Thyroid gland (tissue), 4 donors: ENCODE measurements around the gene SCYL1. TPM values are rescaled to one million over a fixed set of nuclear protein-coding genes. Genes with fewer than 3 reads are reported as not detected.
"Not testable (repeated sequence)": the region's sequence is repeated elsewhere in the genome, so short reads cannot be mapped to it uniquely, and the experiment has no call there.

Source experiments
- DNase-seq, 2 donors: peaks; one replicate each; pipeline ENCODE4 v3.0.0-alpha.2; 2019
- H3K27ac ChIP-seq, 3 donors: fragments of 200-600 bp; sonication (generic); 1 replicate in 2 of 3; 2 replicates in 1 of 3; pipeline ENCODE4 v1.5.1; 2016 to 2019; ENCODE audit warnings: mild to moderate bottlenecking in 1 of 3, moderate library complexity in 1 of 3
- H3K27me3 ChIP-seq: fragments of 200-600 bp; sonication (generic); one replicate; pipeline ENCODE4 v1.5.1; 2019
- H3K36me3 ChIP-seq, 2 donors: fragments of 200-600 bp; sonication (generic); one replicate each; pipeline ENCODE4 v1.5.1; 2016 to 2019
- H3K4me1 ChIP-seq, 2 donors: fragments of 200-600 bp; sonication (generic); one replicate each; pipeline ENCODE4 v1.5.1; 2017 to 2019
- H3K4me3 ChIP-seq, 3 donors: fragments of 200-600 bp; sonication (generic); replicated peaks in 1 of 3; 1 replicate in 2 of 3; 2 replicates in 1 of 3; pipeline ENCODE4 v1.5.1; 2016; ENCODE audit warnings: mild to moderate bottlenecking in 1 of 3
- H3K9me3 ChIP-seq: fragments of 200-600 bp; sonication (generic); one replicate; pipeline ENCODE4 v1.5.1; 2017
- POLR2A ChIP-seq, 2 donors: fragments of 450-650 bp; IDR thresholded peaks; one replicate each; pipeline ENCODE4 v1.6.1; 2017; ENCODE audit warnings: antibody characterized with exemption in 2 of 2, mild to moderate bottlenecking in 2 of 2, moderate library complexity in 1 of 2
- WGBS, 2 donors: methylation state at CpG; one replicate each; pipeline ENCODE4 v1.1.5; 2017; 5-methylcytosine and 5-hydroxymethylcytosine counted together
- intact Hi-C: fragments of 100-400 bp; cut with DNase I; formaldehyde crosslinking; loops from one replicate; pipeline ENCODE4 v1.15.1; 2023
- total RNA-seq, 4 donors: library from RNA; depleted of rRNA; stranded (reverse); fragments of >200 nt; gene quantifications; one replicate each; pipeline ENCODE4 v1.2.3, GENCODE V29; 2016
- TF ChIP-seq, protein P1 (sequence below), 6 experiments: fragments of 200-600 bp in 3 of 6; fragments of 450-650 bp in 3 of 6; sonication (generic) in 3 of 6; IDR thresholded peaks; one replicate each; pipeline ENCODE4 v1.5.1; 2016 to 2019; ENCODE audit warnings: antibody characterized with exemption in 6 of 6, mild to moderate bottlenecking in 2 of 6, inconsistent platforms in 1 of 6, moderate library complexity in 1 of 6

SCYL1 gene
- total RNA-seq, 4 donors from 2014 or later: 99.8 to 122 (median 116) TPM

DNA sequence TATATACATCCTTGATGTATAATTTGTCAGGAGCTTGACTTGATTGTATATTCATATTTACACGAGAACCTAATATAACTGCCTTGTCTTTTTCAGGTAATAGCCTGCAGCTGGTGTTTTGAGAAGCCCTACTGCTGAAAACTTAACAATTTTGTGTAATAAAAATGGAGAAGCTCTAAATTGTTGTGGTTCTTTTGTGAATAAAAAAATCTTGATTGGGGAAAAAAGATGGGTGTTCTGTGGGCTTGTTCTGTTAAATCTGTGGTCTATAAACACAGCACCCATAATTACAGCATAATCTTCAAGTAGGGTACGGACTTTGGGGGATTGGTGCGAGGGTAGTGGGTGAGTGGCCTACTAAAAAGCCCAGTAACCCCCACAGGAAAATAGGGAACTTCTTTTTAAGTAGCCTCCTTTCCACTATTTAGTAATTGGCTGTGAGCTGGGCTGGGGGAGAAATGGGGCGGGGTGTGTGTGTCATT is 18.6 kb upstream of the SCYL1 start:
- H3K36me3 ChIP-seq: peaks cover 52 to 53% of the 10 kb centered on the region in 2 donors
- TF ChIP-seq, protein P1, sequence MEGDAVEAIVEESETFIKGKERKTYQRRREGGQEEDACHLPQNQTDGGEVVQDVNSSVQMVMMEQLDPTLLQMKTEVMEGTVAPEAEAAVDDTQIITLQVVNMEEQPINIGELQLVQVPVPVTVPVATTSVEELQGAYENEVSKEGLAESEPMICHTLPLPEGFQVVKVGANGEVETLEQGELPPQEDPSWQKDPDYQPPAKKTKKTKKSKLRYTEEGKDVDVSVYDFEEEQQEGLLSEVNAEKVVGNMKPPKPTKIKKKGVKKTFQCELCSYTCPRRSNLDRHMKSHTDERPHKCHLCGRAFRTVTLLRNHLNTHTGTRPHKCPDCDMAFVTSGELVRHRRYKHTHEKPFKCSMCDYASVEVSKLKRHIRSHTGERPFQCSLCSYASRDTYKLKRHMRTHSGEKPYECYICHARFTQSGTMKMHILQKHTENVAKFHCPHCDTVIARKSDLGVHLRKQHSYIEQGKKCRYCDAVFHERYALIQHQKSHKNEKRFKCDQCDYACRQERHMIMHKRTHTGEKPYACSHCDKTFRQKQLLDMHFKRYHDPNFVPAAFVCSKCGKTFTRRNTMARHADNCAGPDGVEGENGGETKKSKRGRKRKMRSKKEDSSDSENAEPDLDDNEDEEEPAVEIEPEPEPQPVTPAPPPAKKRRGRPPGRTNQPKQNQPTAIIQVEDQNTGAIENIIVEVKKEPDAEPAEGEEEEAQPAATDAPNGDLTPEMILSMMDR (IDR thresholded peaks at IDR 0.05): no peak
- peak in 1 of 2 donors; percentile 26 for TF ChIP-seq POLR2A (IDR thresholded peaks at IDR 0.05)
- H3K4me3 ChIP-seq: peak overlapping the region in 2 of 3 donors; percentile 76 to 82
- no peak for DNase-seq
- intact Hi-C loops: no loop called here
- no peaks in the 10 kb centered on the region for H3K27me3 ChIP-seq
- H3K27ac ChIP-seq: peak overlapping the region; percentile 99 to 100 (median 100)
- WGBS, 2 donors: 19 to 25% methylated on average over 4 of the region's 4 CpGs
- peaks cover 19 to 27% of the 10 kb centered on the region in 2 donors for H3K4me1 ChIP-seq
- no peaks in the 10 kb centered on the region for H3K9me3 ChIP-seq

DNA sequence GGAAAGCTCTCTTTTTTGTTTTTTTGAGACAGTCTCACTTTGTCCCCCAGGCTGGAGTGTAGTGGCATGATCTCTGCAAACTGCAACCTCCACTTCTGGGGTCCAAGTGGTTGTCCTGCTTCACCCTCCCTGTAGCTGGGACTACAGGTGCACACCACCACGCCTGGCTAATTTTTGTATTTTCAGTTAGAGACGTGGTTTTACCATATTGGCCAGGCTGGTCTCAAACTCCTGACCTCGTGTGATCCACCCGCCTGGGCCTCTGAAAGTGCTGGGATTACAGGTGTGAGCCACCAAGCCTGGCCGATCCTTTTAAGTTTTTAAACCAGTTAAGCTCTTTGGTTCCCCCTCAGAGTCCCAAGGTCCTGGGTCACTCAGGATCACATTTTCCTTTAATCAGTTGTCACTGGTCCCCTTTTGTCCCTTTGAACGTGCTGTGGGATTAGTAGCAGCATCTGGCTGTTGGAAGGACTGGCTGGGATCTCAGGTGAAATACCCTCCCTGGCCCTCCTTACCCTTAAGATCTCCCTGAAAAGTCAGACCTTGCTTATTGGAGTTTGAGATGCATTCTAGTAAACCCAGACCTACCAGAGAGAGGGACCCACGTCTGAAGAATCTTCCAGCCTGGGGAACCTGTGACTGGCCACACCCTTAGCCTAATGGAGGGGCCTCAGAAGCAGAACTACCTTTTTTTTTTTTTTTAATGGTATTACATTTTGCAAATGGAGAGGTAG is 17.9 kb upstream of the SCYL1 start:
- peak; percentile 75 to 81 for DNase-seq
- 11 to 12% methylated on average over 7 of the region's 7 CpGs for WGBS, 2 donors
- peaks cover 19 to 27% of the 10 kb centered on the region in 2 donors for H3K4me1 ChIP-seq

DNA sequence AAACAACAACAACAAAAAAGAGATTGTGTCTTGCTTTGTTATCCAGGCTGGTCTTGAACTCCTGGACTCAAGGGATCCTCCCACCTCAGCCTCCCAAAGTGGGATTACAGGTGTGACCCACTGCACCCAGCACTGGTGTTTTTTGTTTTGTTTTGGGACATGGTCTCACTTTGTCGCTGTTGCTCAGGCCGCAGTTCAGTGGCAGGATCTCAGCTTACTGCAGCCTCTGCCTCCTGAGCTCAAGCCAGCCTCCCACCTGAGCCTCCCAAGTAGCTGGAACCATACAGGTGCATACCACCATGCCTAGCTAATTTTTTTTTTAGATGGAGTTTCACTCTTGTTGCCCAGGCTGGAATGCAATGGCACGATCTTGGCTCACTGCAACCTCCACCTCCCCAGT is 12.6 kb upstream of the SCYL1 start:
- DNase-seq, H3K27me3 ChIP-seq, H3K9me3 ChIP-seq, H3K36me3 ChIP-seq, H3K4me3 ChIP-seq, H3K27ac ChIP-seq: not testable (repeated sequence)
- 96 to 100% methylated on average over 1 to 3 of the region's 3 CpGs for WGBS, 2 donors
- peaks cover 5 to 11% of the 10 kb centered on the region in 2 donors for H3K4me1 ChIP-seq
- intact Hi-C loops: loop anchor here (5.0 kb wide), 2 partner anchors 45 to 95 kb away; no protein-coding TSS in a partner anchor

More for the DNA sequence above, 17.9 kb upstream of the SCYL1 start:
- peak overlapping the region in 1 of 3 donors; percentile 82 for H3K4me3 ChIP-seq
- H3K27me3 ChIP-seq: no peaks in the 10 kb centered on the region
- intact Hi-C loops: no loop called here
- peaks cover 46% of the 10 kb centered on the region in 2 donors for H3K36me3 ChIP-seq
- peak overlapping the region; percentile 99 to 100 (median 100) for H3K27ac ChIP-seq
- peak in 1 of 2 donors; percentile 73 for TF ChIP-seq POLR2A (IDR thresholded peaks at IDR 0.05)
- TF ChIP-seq, protein P1 (IDR thresholded peaks at IDR 0.05): no peak
- H3K9me3 ChIP-seq: no peaks in the 10 kb centered on the region

DNA sequence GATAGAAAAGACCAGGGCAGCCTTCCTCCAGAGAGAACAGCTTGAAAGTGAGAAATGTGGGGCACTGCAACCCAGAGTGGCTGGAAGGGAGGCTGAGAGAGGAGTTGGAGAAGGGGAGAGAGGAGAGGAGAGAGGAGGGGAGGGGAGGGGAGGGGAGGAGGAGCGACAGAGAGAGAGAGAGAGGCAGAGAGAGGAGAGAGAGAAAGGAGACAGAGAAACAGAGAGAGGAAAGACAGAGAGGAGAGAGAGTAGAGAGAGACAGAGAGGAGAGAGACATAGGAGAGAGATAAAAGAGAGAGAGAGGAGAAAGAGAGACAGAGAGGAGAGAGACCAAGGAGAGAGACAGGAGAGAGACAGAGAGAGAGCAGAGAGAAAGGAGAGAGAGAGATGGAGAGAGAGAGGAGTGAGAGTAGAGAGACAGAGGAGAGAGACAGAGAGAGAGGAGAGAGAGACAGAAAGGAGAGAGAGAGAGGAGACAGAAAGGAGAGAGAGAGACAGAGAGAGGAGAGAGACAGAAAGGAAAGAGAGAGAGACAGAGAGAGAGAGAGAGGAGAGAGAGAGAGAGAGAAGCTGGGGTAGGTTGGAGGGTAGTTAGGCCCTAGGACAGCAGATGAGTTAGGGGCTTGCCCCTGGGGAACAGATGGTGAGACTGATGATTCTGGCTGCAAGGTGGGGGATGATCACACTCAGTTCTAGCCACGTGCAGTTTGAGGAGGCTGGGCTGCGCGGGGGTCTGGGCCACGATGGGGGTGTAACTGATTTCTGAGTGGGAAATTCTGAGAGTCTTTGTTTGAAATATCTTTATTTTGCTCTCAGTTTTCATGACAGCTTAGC is 8.5 kb upstream of the SCYL1 start:
- peaks cover 1% of the 10 kb centered on the region in 2 donors for H3K4me1 ChIP-seq
- TF ChIP-seq POLR2A (IDR thresholded peaks at IDR 0.05): no peak
- TF ChIP-seq, protein P1 (IDR thresholded peaks at IDR 0.05): peak in 1 of 6 experiments; percentile 18
- WGBS, 2 donors: 67 to 70% methylated on average over 5 of the region's 5 CpGs
- no peak overlapping the region for H3K4me3 ChIP-seq
- H3K36me3 ChIP-seq: no peaks in the 10 kb centered on the region
- no peak overlapping the region for H3K27ac ChIP-seq
- no peak for DNase-seq
- no peaks in the 10 kb centered on the region for H3K9me3 ChIP-seq
- intact Hi-C loops: loop anchor here (5.0 kb wide), 1 partner anchor 144 kb away; no protein-coding TSS in a partner anchor
- H3K27me3 ChIP-seq: no peaks in the 10 kb centered on the region

DNA sequence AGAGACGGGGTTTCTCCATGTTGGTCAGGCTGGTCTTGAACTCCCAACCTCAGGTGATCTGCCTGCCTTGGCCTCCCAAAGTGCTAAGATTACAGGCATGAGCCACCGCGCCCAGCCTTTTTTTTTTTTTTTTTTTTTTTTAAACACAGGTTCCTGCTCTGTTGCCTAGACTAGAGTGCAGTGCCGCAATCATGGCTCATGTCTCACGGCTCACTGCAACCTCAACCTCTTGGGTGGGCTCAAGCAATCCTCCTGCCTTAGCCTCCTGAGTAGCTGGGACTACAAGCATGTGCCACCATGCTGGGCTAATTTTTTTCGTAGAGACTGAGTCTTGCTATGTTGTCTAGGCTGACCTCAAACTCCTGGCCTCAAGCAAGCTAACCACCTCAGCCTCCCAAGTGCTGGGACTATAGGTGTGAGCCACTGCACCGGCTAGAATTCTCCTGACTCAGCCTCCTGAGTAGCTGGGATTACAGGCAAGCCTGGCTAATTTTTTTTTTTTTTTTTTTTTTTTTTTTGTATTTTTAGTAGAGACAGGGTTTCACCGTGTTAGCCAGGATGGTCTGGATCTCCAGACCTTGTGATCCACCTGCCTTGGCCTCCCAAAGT is 5.8 kb upstream of the SCYL1 start:
- intact Hi-C loops: loop anchor here (5.0 kb wide), 1 partner anchor 147 kb away; no protein-coding TSS in a partner anchor
- not testable (repeated sequence) for H3K27ac ChIP-seq, H3K9me3 ChIP-seq, DNase-seq, H3K36me3 ChIP-seq, H3K27me3 ChIP-seq, H3K4me3 ChIP-seq
- peaks cover 14 to 23% of the 10 kb centered on the region in 2 donors for H3K4me1 ChIP-seq
- WGBS, 2 donors: 96 to 97% methylated on average over 8 of the region's 8 CpGs
